Osteoblast (primary cell): Measurements from ENCODE around the gene TEX51. TPM values are rescaled to one million over a fixed set of nuclear protein-coding genes. Genes with fewer than 3 reads are reported as not detected.

Experiments used
- DNase-seq: peaks from one replicate; pipeline ENCODE4 v3.0.0; 2011; ENCODE audit warnings: low spot score, mixed read lengths; ENCODE audit not compliant: insufficient read length; ENCODE audit errors: missing footprints
- H2AFZ ChIP-seq: 2 replicates; pipeline ENCODE4 v1.6.0; 2011; ENCODE audit warnings: mild to moderate bottlenecking, low read length
- H3K27ac ChIP-seq: 2 replicates; pipeline ENCODE4 v1.5.1; 2011; ENCODE audit warnings: mild to moderate bottlenecking, low read depth, low read length, moderate library complexity
- H3K27me3 ChIP-seq: 2 replicates; pipeline ENCODE4 v1.6.0; 2012; ENCODE audit warnings: mild to moderate bottlenecking, control low read depth, inconsistent platforms, low read length, moderate library complexity; ENCODE audit not compliant: insufficient read depth
- H3K36me3 ChIP-seq: 2 replicates; pipeline ENCODE4 v1.5.1; 2011; ENCODE audit warnings: mild to moderate bottlenecking, low read length, control low read depth, moderate library complexity; ENCODE audit not compliant: insufficient read depth
- H3K4me1 ChIP-seq: 2 replicates; pipeline ENCODE4 v1.5.1; 2011; ENCODE audit warnings: mild to moderate bottlenecking, low read length, control low read depth, moderate library complexity; ENCODE audit not compliant: insufficient read depth
- H3K4me2 ChIP-seq: 2 replicates; pipeline ENCODE4 v1.6.0; 2011; ENCODE audit warnings: mild to moderate bottlenecking, low read length; ENCODE audit not compliant: insufficient read depth
- H3K4me3 ChIP-seq: fragments of 200-600 bp; sonication (generic); 3 replicates; pipeline ENCODE4 v1.5.1; 2012; ENCODE audit warnings: mild to moderate bottlenecking, low read length, inconsistent platforms; ENCODE audit not compliant: insufficient read depth
- H3K79me2 ChIP-seq: 2 replicates; pipeline ENCODE4 v1.6.0; 2012; ENCODE audit warnings: mild to moderate bottlenecking, low read length, control low read depth, inconsistent platforms; ENCODE audit not compliant: insufficient read depth
- H3K9me3 ChIP-seq: 2 replicates; pipeline ENCODE4 v1.5.1; 2011; ENCODE audit warnings: low read depth, low read length, control low read depth
- H4K20me1 ChIP-seq: 2 replicates; pipeline ENCODE4 v1.6.0; 2012; ENCODE audit warnings: mild to moderate bottlenecking, low read length, control low read depth; ENCODE audit not compliant: insufficient read depth
- total RNA-seq: library from RNA; depleted of rRNA; stranded (reverse); fragments of >200 nt; gene quantifications from 2 replicates; pipeline ENCODE4 v1.2.3, GENCODE V29; 2012
- TF ChIP-seq, protein P1 (sequence below): IDR thresholded peaks from 2 replicates; pipeline ENCODE4 v1.5.1; 2011; ENCODE audit warnings: mild to moderate bottlenecking, low read depth, low read length, moderate library complexity; ENCODE audit errors: extremely low read depth

TEX51 gene
- total RNA-seq, 1 donor: not detected

DNA sequence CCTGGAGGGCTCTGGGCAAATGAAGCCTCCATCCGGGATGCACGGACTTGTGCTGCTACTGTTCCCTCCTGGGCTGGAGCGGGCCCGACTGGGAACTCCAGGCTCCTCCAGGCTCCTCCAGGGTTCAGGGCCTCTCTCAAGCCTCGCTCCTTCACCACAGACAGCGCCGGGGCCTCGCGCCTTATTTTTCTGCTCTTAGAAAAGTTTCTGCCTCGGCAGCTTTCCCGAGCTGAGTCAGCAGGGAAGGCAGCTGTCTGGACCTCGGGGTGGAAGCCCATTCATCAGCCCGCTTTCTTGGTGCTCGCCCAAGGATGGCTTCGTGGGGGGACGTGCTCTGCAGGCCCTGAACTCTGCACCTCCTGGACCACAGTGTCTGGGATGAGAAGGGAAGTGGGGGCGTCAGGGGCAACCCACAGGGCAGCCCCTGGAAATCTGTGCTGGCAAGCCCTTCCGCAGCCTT, 12.9 kb upstream of the TEX51 start:
- Histone ChIP-seq H3K4me1 (no peaks in the 10 kb centered on the region), H3K4me3 (peak overlapping the region; percentile 39), H3K4me2 (peak overlapping the region; percentile 65), H3K9me3 (no peaks in the 10 kb centered on the region), H3K79me2 (no peaks in the 10 kb centered on the region), H2AFZ (peak overlapping the region; percentile 51), H4K20me1 (no peaks in the 10 kb centered on the region), H3K27ac (no peak overlapping the region), H3K36me3 (no peaks in the 10 kb centered on the region), H3K27me3 (no peaks in the 10 kb centered on the region)
- DNase-seq: peak; percentile 94
- TF ChIP-seq, protein P1, sequence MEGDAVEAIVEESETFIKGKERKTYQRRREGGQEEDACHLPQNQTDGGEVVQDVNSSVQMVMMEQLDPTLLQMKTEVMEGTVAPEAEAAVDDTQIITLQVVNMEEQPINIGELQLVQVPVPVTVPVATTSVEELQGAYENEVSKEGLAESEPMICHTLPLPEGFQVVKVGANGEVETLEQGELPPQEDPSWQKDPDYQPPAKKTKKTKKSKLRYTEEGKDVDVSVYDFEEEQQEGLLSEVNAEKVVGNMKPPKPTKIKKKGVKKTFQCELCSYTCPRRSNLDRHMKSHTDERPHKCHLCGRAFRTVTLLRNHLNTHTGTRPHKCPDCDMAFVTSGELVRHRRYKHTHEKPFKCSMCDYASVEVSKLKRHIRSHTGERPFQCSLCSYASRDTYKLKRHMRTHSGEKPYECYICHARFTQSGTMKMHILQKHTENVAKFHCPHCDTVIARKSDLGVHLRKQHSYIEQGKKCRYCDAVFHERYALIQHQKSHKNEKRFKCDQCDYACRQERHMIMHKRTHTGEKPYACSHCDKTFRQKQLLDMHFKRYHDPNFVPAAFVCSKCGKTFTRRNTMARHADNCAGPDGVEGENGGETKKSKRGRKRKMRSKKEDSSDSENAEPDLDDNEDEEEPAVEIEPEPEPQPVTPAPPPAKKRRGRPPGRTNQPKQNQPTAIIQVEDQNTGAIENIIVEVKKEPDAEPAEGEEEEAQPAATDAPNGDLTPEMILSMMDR: no peak

DNA sequence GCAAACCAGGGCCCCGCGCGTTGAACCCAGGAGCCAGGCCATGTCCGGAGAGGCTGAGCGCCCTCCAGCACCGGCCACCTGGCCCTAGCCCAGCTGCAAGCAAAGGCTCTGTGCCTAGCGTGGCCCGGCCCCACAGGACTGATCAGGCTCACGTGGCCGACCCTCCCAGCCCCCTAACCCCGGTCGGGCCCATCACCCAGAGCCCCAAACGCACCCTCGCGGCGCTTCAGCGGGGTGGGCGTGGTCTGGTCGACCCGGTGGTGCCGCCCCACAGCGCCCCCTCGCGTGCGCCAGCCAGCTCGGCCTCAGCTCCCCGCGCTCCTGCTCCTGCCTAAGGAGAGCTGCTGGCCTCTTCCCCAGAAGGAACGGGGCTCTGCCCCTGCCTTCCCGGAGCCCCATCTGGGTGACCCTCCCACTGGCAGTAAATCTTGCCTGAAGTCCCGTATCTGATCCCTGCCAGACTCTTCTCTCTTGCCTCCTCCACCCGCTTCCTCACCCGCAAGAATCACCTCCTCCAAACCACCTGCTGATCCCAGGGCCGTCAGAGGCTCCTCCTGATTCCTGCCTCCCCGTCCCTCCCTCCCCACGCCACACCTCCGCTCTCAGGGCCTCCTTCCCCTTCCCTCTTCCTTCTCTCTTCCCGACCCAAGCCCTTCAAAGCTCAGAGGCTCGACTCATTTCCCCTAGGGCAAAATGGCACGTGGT, 12.3 kb upstream of the TEX51 start:
- H3K4me1 ChIP-seq: no peaks in the 10 kb centered on the region
- DNase-seq: peak; percentile 96
- H4K20me1 ChIP-seq: no peaks in the 10 kb centered on the region
- peak overlapping the region; percentile 65 for H3K4me2 ChIP-seq
- H3K36me3 ChIP-seq: no peaks in the 10 kb centered on the region
- H3K27ac ChIP-seq: no peak overlapping the region
- no peaks in the 10 kb centered on the region for H3K9me3 ChIP-seq
- H3K4me3 ChIP-seq: peak overlapping the region; percentile 39
- TF ChIP-seq, protein P1: peak; percentile 49
- no peaks in the 10 kb centered on the region for H3K79me2 ChIP-seq
- H3K27me3 ChIP-seq: no peaks in the 10 kb centered on the region
- peak overlapping the region; percentile 51 for H2AFZ ChIP-seq

DNA sequence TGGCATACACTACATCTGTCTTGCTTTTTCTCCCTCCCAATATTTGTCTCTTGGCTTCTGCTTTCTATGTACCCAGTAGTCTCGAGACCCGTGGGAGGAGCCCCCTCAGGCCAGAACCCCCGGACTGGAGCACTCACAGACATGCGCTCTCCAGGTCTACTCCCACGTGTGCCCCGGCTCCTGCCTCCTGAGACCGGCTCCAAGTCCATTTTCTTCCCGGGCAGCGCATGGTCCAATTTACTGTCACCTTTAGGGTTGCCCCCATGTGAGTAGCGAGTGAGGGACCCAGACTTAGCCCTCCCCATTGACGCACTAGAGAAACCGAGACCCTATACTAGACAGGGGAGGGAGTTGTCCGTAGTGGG, 11.8 kb upstream of the TEX51 start:
- H3K9me3 ChIP-seq: no peaks in the 10 kb centered on the region
- H4K20me1 ChIP-seq: no peaks in the 10 kb centered on the region
- DNase-seq: no peak
- no peak overlapping the region for H2AFZ ChIP-seq
- H3K27me3 ChIP-seq: no peaks in the 10 kb centered on the region
- no peak overlapping the region for H3K27ac ChIP-seq
- H3K4me2 ChIP-seq: no peak overlapping the region
- TF ChIP-seq, protein P1: no peak
- H3K4me3 ChIP-seq: no peak overlapping the region
- H3K79me2 ChIP-seq: no peaks in the 10 kb centered on the region
- H3K4me1 ChIP-seq: no peaks in the 10 kb centered on the region
- H3K36me3 ChIP-seq: no peaks in the 10 kb centered on the region

DNA sequence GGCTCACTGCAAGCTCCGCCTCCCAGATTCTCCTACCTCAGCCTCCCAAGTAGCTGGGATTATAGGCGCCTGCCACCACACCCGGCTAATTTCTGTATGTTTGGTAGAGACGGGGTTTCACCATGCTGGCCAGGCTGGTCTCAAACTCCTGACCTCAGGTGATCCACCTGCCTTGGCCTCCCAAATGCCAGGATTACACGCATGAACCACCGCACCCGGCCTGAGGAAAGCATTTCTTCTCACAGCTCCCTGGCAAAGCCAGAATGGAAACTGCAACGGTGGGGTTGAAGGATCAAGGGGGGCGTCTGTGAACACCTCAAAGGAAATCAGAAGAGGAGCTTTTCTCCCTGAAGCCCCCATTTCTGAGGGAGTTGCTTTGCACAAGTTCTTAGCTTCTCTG, 11.2 kb upstream of the TEX51 start:
- Histone ChIP-seq H3K79me2 (no peaks in the 10 kb centered on the region), H3K9me3 (no peaks in the 10 kb centered on the region), H3K27me3 (no peaks in the 10 kb centered on the region), H4K20me1 (no peaks in the 10 kb centered on the region), H3K27ac (no peak overlapping the region), H2AFZ (no peak overlapping the region), H3K36me3 (no peaks in the 10 kb centered on the region), H3K4me1 (no peaks in the 10 kb centered on the region), H3K4me3 (no peak overlapping the region), H3K4me2 (no peak overlapping the region)
- DNase-seq: no peak
- TF ChIP-seq, protein P1: no peak
